GM21619 (cell line): ENCODE measurements around the gene ATCAY.
"Not testable (repeated sequence)": the region's sequence is repeated elsewhere in the genome, so short reads cannot be mapped to it uniquely, and the experiment has no call there.

ENCODE experiments used
- ATAC-seq: cut with Tn5 transposase; IDR thresholded peaks from one replicate; pipeline ENCODE4 v1.9.1; 2021; ENCODE audit not compliant: unreplicated experiment

The ATCAY gene

DNA sequence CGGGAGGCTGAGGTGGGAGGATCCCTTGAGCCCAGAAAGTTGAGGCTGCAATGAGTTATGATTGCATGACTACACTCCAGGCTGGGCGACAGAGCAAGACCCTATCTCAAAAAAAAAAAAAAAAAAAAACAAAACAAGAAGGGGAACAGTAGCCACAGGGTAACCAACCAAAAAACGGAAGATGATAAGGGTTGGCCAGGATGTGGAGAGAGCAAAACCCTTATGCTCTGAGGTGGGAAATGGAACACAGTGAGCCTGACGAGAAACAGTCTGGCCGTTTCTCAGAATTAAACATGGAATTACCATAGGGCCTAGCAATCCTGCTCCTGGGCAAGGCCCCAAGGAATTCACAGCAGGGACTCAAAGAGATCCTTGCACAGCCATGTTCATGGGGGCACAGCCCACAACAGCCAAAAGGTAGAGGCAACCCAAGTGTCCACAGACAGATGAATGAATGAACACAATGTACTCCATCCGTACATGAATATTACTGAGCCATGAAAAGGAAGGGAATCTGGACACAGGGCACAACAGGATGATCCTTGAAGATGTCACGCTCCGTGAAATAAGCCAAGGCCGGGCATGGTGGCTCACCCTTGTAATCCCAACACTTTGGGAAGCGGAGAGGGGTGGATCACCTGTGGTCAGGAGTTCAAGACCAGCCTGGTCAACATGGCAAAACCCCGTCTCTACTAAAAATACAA, 63.7 kb downstream of the ATCAY start:
- no peak for ATAC-seq

DNA sequence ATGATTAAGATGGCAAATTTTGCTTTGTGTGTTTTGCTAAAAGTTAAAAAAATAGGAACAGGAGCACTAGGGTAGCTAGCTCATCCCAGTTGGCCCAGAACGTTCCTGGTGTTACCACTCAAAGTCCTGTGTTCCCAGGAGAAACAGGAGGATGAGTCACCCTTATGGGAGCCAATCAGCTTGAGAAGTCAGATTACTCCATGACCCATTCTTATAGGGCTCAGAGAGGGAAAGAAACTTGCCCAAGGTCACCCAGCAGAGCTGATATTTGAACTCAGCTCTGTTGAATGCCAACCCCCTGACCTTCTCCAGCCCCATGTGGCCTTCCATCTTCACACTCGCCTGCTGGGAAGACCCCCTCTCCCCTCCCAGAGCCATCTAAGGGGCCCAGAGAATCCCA, 65.4 kb downstream of the ATCAY start:
- no peak for ATAC-seq

DNA sequence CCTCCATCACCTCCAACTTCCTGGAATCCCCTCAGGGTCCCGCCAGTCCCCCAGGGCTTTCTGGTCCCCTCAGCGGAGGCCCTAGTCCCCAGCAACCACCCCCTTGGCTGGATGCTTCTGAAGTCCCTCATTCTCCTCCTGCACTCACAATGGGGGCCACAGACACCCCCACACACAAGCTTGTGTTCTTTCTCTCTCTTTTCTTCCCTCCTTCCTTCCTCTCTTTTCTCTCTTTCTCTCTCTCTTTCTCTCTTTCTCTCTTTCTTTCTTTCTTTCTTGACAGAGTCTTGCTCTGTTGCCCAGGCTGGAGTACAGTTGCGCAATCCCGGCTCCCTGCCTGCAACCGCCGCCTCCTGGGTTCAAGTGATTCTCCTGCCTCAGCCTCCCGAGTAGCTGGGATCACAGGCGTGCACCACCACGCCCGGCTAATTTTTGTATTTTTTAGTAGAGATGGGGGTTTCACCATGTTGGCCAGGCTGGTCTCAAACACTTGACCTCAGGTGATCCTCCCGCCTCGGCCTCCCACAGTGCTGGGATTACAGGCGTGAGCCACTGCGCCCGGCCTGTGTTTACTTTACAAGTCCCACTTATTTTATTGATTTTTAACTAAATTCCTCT, 66.9 kb downstream of the ATCAY start:
- not testable (repeated sequence) for ATAC-seq

DNA sequence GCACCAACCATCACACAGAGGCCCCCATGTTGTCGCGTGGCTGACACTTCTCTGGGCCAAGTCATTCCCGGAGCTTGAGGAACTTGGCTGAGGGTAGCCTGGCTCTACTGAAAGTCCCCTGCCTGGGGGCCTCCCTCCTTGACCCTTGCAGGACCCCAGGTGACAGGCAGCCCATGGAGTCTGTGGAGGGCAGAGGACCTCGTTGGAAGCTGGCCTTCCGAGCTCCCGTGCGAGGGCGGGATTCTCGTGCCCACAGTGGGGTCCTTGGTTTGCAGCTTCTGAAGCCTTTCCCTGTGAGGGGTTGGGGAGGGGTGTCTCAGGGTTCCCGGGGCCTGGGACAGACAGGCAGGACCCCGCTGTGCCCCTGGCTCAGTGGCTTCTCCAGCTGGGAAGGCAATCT, 68.8 kb downstream of the ATCAY start:
- ATAC-seq = no peak

DNA sequence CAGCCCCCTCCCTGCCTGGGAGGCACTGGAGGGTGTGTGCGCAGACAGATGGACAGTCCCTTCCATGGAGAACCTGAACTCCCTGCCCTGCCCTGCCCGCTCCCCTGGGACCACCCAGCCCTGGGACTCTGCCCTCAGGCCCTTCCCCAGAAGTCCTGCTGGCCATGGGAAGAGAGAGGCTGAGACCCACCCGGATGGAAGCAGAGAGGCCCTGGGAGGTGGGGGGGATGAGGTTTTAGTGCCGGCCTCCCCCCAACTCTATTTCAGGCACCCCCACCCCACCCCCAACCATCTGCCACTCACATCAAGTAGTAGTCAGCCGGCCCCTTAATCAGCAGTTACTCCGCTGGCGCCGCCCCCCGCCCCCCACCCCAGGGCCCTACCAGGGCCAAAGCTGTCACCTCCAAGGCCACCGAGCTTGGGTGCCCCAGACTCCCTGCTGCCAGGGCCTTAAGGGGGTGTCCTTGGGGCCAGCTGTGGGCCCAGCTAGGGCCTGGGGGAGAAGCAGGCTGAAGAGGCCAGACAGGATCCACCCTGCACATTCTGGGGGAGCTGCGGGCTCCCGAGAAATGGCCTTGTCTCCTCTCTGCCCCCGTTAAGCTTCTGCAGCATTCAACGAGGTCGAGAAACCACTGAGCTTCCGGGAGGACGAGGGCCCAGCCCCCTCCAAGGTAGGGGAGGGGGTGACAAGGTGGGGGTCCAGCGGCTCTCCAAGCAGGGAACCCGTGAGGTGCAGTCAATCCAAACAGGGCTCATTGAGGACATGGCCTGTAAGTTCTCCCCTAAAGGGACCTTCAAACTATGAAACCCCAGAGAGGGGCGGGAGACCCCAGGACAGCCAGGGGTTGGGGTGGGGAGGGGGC, 69.7 kb downstream of the ATCAY start:
- no peak for ATAC-seq

DNA sequence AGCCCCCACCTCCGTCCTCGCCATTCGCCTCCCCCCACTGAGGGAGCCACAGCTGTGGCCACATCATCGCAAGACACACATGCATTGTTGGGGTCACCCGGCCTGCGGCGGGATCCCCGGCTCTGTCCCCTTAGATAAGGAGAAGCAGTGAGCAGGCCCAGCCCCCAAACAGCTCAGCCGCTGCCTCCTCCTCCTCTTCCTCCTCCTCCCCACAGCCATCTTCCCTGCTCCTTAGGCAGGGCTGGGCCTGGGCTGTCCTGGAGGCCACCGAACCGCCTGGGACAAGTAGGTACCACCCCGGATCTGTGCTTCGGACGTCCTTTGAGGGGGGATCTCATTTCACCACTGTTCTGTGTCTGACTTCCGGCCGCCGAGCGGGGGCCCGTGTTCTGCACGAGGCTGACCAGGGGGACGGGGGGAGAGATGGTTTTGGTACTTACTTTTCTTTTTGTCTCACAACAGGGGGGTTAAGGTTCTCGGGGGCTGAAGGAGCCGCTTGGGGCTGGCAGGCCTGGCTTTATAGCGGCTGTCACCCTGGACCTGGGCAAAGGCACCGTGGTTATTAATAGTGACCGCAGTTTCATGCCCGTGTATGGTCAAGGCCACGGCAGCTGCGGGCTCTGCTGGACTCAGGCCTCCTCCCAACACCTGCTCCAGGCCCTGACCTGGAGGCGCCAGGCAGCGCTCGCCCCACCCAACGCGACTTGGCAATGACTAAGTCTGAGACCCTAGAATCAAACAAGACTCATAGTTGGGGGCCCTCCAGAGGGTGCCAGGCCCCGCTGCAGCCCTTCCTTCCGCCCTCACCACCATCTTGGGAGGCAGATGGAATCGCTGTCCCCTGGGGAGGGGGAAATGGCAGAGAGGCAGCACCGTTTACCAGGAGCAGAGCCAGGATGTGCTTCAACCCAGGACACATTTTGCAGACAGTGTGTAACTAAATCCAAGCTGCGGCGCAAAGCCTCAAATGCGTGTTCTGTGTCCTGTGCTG, 70.7 kb downstream of the ATCAY start:
- ATAC-seq = no peak

DNA sequence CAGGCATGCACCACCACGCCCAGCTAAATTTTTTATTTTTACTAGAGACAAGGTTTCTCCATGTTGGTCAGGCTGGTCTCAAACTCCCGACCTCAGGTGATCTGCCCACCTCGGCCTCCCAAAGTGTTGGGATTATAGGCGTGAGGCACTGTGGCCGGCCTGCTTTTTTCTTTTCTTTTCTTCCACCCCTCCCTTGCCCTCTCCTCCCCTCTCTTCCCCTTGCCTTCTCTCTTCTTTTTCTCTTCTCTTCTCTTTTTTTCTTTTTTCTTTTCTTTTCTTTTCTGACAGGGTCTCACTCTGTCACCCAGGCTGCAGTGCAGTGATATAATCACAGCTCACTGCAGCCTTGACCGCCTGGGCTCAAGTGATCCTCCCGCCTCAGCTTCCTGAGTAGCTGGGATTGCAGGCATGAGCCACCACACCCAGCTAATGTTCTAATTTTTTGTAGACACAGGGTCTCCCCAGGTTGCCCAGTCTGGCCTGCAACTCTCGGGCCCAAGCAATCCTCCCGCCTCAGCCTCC, 72.3 kb downstream of the ATCAY start:
- not testable (repeated sequence) for ATAC-seq

DNA sequence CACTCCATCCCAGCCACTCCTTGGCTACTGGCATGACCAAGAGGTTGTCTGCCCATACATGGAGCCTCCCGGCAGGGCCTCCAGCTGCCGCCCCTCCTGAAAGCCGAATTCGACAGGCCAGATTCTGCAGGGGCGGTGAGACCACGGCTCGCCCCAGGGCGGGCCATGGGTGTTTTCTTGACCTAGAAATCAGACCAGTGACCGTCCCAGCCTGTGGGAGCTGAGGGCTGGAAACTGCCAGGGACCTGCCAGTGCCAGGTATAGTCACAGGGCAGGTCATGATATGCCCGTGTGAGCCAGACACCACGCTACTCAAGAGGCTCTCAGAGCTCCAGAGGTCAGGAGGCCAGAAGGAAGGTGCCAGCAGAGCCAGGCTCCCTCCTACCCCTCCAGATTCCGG, 73.6 kb downstream of the ATCAY start:
- no peak for ATAC-seq

DNA sequence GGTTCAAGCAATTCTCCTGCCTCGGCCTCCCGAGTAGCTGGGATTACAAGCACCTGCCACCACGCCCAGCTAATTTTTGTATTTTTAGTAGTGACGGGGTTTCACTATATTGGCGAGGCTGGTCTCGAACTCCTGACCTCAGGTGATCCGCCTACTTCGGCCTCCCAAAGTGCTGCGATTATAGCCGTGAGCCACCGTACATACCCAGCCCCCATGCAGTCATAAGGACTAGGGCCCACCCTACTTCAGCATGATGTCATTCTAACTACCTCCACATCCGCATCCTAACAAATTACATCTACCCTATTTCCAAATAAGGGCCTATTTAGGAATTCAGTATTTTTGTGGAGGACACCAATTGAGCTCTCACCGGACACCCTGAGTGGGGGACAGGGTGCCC, 74.8 kb downstream of the ATCAY start:
- not testable (repeated sequence) for ATAC-seq

DNA sequence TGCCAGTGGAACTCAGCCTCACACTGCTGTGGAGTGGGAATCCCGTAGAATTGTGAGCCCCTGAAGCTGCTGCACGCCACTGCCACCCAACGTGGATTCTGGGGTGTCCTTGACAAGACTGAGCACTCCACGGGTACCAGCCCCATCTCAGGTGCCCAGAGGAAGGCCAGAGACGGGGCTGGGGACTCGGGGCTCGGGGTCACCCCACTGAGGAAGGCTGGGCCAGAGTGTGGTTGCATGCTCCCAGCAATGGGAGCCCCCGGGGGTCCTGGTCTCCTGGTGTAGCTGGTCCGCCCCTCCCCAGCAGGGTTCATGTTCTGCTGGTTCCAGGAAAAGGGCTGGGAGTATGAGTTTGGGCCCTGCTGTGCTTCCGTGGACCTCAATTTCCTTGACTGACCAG, 75.2 kb downstream of the ATCAY start:
- no peak for ATAC-seq

DNA sequence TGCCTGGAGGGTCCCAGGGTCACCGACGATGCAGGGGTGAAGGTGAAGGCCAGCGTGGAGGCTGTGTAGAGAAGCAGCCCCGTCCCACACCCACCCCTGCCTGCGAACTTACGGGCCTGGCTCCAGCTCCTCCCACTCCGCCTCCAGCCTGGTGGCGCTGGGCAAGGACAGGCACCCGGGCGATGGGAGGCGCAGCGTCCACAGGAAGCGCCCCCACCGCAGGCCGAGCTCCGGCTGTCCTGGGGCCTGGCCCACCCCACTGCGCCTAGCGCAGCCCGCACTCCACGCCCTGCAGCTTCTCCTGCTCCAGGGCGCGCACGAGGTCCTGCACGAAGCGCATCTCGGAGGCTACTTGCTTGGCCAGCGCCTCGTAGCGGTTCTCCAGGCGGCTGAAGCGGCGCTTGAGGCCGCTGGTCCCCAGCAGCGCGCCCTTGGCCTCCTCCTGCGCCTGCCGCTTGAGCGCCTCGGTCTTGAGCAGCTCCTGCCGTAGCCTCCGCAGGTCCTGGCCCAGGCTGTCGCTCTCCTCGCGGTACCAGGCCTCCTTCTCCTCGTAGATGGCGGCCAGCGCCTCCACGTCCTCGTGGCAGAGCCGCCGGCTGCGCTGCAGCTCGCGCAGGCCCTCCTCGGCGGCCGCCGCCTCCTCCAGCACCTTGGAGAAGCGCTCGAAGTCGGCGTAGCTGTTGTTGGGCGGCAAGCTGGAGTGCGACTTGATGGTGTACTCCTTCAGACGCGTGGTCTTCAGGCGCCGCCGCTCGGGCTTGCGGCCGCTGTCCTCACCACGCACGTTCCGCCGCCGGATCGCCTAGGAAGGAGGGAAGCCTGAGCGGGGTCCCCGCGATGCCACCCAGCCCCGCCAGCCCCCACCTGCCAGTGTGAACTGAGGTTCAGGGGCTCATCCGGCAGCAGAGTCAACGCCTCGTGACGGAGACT, 78.6 kb downstream of the ATCAY start:
- no peak for ATAC-seq

DNA sequence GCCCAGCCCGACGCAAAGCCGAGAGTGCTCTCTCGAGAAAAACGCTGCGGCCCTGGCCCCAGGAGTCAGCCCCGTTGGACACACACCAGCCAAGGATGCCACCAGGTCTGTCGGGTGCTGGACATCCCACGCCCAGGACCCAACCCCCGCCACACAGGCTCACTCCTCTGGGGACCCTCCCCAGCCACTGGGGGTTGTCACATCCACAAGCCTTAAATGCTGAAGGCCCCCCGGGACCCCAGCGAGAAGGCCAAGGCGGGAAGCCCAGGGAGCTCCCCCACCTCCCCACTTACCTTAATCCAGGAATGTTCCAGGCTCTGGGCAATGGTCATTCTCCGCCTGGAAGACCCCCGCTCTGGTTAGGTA, 79.3 kb downstream of the ATCAY start:
- ATAC-seq = no peak

DNA sequence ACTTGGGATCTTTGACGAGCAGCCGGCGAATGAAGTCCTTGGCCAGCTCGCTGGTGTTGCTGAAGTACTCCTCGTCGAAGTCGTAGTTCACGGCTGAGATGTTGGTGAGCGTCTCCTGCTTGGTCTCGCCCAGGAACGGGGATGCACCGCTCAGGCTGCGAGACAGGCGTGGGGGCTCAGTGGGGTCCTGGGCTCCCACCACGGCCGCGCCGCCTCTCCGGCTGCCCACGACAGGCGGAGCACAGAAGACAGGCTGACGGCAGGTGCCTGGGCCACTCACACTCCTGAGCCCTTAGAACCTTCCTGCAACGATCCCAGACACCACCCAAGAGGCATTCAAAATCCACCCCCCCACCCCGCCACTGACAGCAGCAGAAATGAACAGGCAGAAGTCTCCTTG, 80.5 kb downstream of the ATCAY start:
- ATAC-seq = no peak

DNA sequence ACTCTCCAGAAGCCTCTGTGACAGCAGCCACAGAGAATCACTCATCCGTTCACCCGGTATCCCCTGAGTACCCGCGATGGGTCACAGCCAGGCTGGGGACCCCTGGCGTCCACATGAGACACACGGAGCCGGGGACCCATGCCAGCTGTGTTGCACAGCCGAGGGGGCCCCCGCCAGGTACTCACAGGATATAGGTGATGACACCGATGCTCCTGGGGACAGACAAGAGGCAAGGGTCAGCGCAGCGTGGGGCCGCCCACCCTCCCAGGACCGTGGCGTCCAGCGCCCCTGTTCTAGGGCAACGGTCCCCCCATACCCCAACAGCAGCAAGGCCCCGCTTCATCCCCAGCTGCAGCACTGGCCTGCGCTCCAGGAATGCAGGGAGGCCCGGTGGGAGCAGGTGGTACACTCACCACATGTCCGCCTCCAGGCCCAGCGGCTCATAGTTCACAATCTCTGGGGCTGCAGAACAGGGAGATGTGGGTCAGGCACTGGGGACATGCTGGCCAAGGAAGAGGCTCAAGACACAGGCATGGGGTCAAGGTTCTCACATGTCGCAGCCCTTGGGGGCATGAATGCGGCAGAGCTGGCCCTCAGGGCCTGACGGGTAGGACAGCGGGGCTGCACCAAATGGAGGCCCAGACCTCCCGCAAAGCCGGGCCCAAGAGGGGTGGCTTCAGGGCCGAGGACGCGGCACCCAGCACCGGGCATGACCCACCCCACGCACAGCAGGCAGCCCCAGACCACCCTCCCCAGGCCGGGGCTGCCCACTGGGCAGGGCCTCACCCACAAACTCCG, 83.2 kb downstream of the ATCAY start:
- no peak for ATAC-seq

DNA sequence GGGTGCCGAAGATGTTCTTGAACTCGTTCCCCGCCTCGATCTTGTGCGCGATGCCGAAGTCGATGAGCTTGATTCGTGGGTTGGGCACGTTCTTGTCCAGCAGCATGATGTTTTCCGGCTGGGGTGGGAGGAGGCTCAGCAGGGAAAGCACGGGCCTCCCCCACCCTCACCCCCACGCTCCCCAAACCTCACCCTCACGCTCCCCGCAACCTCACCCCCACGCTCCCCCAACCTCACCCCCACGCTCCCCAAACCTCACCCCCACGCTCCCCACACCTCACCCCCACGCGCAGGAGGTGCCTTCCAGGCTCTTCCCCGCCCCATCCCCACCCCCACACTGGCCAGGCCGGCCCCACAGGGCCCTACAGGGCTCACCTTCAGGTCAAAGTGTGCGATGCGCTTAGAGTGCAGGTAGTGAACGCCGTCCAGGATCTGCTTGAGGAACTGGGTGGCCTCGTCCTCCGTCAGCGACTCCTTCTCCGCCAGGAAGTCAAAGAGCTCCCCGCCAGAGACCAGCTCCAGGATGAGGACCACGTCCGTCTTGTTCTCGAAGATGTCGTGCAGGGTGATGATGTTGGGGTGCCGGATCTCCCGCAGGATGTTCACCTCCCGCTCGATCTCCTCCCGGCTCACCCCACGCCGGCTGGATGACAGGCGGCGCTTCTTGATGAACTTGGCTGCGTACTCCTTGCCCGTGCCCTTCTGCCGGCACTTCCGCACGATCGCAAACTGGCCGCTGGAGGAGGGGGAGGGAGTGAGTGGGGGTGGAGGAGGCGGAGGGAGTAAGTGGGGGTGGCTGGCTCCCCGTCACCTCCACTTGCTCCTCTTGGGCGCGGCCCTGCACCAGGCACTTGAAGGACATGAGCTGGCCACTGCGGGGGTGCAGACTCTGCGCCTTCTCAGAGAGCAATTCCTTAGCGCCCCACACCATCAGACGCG, 84.0 kb downstream of the ATCAY start:
- no peak for ATAC-seq

DNA sequence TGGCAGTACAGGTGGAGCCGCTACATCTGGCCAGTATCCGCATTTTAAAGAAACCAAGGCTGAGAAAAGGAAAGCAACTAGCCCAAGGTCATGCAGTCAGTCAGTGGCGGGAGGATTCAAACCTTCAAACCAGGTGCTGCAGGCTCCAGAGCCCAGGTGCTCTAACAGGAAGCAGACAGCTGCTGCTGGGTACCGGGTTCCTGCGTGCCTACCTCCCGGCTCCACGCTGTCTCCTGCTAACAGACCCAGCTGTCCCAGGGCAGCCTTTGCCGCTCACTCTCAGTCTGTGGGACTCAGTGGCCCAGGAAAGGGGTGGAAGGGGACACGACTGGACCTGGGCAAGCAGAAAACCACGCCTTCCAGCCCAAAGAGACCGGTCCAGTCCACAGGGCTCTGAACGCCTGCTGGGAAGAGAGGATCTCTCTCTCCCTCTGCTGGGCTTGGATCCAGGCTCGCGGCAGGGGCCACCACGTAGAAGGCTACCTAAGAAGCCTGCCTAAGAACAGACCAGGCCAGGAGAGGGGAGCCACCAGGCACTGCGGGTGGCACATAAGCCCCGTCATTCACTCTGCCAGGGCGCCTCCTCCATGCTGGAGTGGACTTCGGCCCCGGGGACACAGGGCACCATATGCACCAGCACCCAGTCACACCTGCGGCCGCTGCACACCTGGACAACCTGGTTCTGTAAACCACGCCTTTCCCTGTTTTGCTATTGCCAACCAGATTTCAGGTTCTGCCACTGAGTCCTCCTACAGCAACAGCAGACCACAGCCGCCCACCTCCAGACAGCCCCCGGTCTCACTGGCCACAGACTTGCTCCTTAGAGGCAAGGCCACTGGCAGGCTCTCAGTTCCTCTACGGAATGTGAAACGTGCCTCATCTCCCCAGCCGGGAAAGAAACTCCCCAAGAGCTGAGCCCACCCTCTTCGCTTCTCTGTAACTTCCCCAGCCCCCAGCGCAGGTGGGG, 85.8 kb downstream of the ATCAY start:
- no peak for ATAC-seq

DNA sequence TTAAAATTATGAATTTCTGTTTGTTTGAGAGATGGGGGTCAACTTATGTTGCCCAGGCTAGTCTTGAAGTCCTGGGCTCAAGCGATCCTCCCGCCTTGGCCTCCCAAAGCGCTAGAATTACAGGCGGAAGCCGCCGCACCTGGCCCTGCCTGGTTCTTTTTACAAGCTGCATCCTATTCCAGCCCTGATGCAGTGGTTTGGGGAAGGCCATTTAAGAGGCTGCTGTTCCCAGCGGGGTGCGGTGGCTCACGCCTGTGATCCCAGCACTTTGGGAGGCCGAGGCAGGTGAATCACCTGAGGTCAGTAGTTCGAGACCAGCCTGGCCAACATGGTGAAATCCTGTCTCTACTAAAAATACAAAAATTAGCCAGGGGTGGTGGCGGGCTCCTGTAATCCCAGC, 87.5 kb downstream of the ATCAY start:
- ATAC-seq = not testable (repeated sequence)
